Superior temporal gyrus (tissue), 1 donor: ENCODE data around the gene CCDC159.
A peak's percentile ranks its signal among the peaks of the same experiment; 100 is the strongest.
"Not testable (repeated sequence)": the region's sequence is repeated elsewhere in the genome, so short reads cannot be mapped to it uniquely, and the experiment has no call there.

Experiments used
- DNase-seq: peaks from one replicate; pipeline ENCODE4 v3.0.0-alpha.2; 2016; ENCODE audit errors: extremely low spot score

CCDC159 gene

DNA sequence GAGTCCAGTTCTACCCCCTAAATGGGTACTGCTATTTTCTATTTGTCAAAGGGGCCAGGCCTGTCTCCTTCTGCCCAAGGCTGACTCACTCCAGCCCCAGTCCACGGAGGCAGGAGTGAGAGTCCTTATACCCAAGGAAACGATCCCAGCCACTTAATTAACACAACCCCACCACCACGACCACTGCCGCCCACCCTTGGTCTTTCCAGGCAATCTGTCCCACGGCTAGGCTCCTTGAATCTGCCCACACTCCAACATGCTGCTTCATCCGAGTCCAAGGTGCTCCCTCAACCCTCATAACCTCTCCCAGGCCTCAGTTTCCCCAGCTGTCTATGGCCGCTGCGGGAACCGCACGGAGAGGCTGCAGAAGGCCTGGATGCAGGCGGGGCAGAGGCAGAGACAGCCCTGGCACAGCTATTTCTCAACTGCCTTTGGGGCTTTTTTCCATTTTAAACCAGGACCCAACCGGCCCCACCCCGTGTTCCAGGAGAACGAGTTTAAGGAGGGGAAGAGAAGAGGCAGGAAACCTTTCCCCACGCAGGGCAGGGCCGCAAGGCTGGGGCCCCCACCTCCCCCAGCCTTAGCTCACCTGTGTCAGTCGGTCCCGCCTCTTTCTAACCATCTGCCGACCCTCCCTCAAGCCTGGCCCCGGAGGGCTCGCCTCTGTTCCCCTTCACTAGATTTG, 7.6 kb upstream of the CCDC159 start:
- no peak for DNase-seq

- peak; percentile 78 for DNase-seq
These were observed 6.8 kb upstream of the CCDC159 start, which contains the start of gene RAB3D for GRCh38 chr19:11339254-11340098. Gene RAB3D (minus strand): TSS chr19:11339657. CDS start chr19:11337399, 2,258 bp downstream.

- not testable (repeated sequence) for DNase-seq
These were observed 6.2 kb upstream of the CCDC159 start for GRCh38 chr19:11340099-11340467.

GRCh38 chr19:11342429-11342828, 3.9 kb upstream of the CCDC159 start:
- no peak for DNase-seq

DNA sequence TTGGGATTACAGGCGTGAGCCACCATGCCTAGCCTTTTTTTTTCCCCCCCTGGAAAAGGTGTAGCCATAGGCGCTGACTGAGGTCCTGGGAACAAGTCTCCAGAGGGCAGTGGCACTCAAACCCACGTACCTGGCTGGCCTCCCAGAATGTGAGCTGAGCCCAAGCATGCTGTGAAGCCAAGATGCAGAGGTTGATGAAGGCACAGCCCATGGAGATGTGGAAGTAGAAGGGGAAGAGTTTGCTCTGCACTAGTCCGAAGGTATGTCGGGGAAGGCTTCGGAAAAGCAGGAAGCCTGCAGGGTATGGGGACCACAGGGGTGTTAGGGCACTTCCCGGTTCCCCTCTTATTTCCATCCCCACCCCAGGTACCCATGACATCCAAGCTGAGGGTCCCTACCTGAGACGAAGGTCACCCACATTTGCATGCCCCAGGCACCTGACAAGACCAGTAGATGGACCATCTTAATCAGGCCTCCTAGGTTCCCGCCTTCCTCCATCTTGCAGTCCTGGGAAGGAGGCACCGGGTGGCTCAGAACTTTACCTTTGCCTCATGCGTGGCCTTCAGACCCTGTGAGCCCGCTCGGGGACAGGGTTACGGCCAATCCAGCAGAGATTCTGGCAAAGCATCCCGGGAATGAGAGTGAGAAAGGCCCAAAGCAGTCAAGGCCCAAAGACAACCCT, 1.1 kb upstream of the CCDC159 start:
- DNase-seq = no peak

DNA sequence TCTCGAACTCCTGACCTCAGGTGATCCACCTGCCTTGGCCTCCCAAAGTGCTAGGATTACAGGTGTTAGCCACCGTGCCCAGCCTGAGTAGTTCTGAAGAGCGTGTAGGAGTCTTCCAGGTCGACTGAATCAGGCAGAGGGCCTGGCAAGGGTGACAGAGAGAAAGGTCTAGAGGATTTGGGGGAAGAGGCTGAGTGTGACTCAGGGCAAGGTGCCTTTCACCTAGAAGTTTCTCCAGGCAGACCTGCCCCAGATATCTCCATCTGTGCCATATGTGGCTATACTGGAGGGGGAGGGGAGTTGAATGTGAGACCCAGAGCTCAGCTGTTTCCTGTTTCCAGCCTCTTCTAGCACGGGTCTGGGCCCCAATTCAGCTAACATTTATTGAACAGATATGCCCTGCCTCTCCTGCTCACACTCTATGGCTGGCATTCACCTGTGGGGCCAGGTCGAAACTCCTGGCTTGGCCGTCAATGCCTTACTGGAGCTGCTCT, 1.3 kb downstream of the CCDC159 start:
- DNase-seq = no peak

DNA sequence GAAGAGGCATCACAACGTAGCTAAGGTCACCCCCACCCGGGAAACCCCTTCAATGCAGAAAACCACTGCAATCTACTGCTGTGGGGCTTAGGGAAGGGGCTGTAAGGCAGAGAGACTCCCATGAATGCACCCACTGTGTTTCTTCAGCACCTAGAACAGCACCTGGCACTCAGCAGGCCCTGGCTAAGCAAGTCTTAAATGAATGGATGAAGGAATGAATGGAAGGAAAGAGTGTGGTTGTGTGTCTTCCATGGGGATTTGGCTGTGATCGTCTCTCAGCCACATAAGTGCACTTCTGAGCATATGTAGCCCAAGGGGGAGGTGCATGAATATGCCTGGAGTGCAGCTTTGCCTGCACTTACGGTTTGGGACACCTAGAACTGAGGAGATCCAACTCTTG, 2.9 kb downstream of the CCDC159 start:
- DNase-seq = no peak

- not testable (repeated sequence) for DNase-seq
These were observed 7.8 kb downstream of the CCDC159 start for GRCh38 chr19:11354102-11354501.

DNA sequence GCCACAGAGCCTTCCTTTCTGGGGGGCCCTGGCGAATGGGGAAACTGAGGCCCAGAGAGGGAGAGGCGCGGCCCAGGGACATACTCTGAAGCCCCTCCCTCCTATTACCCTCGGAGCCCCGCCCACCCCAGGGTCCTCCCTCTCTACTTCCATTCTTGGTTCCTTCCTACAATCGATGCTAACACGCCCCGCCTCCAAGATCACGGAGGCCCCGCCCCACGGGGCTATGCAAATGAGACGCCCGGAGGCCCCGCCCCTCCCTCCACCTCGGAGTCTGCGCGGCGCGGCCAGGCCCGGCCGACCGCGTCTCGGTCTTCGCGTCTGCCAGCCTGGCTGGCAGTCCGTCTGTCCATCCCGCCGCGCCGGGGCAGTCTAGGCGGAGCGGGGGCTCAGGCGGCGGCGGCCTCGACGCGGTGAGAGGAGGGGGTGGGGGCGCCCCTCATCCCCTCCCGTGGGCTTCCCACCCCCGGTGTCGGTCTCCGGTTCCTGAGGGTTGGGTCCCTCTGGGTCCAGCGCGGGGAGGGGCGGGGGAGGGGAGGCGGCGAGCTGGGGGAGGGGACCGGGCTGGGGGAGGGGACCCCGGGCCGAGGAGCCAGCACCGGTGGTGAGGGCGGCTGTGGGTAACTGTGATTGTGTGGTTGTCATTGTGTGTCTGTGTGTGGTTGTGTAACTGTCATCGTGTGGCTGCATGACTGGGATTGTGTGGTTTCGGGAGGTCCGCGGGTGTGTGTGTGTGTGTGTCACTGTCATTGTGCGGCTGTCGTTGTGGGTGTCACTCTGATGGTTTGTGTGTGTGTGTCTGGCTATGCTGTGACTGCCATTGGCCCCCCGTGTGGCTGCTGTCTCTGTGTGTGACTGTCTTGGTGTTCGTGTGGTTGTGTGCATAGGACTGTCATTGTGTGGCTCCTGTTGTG, 9.1 kb downstream of the CCDC159 start, which contains the start of gene PLPPR2:
Gene PLPPR2, plus strand, starts transcription at position 273 of the 914 bp plus-strand sequence. CDS start 2,242 bp downstream, outside the sequence.
- DNase-seq = peak; percentile 86

GRCh38 chr19:11356074-11356397, 9.7 kb downstream of the CCDC159 start:
- no peak for DNase-seq

GRCh38 chr19:11356676-11357550, 10.6 kb downstream of the CCDC159 start:
- no peak for DNase-seq

- DNase-seq = no peak
These were observed 13.1 kb downstream of the CCDC159 start for GRCh38 chr19:11359421-11359820.

DNA sequence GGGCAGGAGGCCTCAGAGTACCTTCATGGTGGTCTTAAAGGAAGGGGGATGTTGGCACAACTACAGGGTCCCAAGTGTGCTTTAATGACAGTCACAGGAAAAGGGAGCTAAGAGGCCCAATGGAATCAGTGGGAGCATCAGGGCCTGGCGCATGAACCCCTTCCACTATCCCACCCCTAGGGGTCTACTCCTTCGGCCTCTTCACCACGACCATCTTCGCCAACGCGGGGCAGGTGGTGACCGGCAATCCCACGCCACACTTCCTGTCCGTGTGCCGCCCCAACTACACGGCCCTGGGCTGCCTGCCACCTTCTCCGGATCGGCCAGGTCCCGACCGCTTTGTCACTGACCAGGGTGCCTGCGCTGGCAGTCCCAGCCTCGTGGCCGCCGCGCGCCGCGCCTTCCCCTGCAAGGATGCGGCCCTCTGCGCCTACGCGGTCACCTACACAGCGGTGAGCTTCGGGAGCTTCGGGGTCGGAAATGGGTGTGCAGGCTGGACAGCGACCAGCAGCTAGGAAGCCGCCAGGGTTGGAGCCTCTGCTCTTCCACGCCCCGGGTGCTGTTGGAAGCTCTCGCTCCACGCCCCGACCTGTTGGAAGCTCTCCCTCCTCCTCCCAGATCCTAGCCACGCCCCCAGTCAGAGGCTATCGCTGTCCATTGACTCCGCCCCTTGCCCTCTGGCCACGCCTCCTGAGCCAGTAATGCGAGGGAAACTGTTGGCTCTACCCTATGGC, 14.9 kb downstream of the CCDC159 start:
- DNase-seq = no peak

DNA sequence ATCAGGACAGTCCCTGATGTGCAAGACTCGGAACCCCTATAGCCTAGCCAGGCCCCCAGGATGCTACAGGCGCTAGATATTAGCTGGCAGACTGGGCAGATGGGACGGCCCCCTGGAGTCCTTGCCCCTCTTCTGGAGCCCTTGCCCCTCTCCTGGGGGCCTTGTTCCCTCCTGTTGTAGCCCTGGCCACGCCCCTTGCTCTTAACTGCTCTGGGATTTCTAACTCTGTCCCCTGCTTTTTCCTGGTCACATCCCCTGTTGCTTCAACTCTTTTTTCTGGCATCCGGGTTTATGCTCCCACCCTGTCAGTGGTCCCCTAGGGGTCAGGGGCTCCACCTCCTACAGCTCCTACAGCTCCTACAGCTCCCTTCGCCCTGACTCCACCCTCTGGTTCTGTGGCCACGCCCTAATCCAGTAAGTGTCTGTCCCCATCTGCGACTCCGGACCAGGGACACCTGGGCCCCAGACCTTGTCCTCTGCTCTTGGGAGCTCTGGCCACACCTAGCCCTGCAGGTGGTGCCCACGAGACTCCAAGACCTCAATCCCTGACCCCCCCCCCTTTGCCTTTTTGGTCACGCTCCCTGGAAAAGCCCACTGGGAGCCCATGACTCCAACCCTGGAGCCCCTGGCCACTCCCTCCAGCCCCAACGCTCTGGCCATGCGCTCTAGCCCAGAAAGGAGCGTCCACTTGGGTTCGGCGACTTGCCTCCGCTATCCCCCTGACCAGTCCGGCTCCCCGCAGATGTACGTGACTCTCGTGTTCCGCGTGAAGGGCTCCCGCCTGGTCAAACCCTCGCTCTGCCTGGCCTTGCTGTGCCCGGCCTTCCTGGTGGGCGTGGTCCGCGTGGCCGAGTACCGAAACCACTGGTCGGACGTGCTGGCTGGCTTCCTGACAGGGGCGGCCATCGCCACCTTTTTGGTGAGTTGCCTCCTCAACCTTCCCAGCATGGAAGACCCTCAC, 15.7 kb downstream of the CCDC159 start:
- no peak for DNase-seq

DNA sequence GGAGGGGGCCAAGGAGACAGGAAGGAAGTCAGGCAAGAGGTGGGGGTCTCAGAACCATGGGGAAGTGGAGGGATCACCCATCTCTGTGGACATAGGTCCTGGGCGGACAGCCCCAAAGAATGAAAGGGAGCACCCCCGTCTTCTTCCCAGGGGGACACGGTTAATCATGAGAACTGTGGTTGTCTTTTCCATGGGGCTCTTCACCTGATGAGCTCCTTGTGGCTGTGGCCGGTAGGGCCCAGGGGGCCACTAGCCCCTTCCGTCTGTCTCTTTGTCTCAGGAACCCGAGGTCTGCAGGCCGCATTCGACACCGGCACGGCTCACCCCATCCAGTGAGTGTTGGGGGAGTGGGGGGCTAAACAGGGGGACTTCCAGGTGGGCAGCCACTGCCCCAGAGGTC, 17.6 kb downstream of the CCDC159 start:
- no peak for DNase-seq

DNA sequence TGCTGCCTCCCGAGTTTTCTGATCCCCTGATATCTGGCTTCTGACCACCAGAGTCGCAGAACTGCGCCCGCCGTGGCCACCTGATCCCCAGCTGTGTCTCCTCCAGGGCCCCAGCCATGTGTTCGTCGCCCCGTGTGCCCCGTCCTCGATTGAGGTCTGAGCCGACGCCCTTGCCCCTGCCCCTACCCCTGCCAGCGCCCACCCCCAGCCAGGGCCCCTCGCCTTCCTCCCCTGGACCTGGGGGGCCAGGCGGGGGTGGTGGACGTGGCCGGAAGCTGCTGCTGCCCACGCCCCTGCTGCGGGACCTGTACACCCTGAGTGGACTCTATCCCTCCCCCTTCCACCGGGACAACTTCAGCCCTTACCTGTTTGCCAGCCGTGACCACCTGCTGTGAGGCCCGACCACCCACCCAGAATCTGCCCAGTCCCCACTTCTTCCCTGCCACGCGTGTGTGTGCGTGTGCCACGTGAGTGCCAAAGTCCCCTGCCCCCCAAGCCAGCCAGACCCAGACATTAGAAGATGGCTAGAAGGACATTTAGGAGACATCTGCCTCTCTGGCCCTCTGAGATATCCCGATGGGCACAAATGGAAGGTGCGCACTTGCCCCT, 18.1 kb downstream of the CCDC159 start:
- no peak for DNase-seq

DNA sequence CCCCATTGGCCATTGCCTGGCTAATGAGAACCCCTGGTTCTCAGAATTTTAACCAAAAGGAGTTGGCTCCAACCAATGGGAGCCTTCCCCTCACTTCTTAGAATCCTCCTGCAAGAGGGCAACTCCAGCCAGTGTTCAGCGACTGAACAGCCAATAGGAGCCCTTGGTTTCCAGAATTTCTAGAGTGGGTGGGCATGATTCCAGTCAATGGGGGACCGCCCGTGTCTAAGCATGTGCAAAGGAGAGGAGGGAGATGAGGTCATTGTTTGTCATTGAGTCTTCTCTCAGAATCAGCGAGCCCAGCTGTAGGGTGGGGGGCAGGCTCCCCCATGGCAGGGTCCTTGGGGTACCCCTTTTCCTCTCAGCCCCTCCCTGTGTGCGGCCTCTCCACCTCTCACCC, 18.6 kb downstream of the CCDC159 start:
- peak; percentile 20 for DNase-seq

GRCh38 chr19:11365557-11366117, 19.3 kb downstream of the CCDC159 start:
- DNase-seq = no peak
